Glomerular visceral epithelial cell (primary cell): Measurements from ENCODE around the gene NUP210.

ENCODE experiments used
- DNase-seq: peaks from one replicate; pipeline ENCODE4 v3.0.0-alpha.2; 2016; ENCODE audit errors: extremely low spot score

The NUP210 gene

DNA sequence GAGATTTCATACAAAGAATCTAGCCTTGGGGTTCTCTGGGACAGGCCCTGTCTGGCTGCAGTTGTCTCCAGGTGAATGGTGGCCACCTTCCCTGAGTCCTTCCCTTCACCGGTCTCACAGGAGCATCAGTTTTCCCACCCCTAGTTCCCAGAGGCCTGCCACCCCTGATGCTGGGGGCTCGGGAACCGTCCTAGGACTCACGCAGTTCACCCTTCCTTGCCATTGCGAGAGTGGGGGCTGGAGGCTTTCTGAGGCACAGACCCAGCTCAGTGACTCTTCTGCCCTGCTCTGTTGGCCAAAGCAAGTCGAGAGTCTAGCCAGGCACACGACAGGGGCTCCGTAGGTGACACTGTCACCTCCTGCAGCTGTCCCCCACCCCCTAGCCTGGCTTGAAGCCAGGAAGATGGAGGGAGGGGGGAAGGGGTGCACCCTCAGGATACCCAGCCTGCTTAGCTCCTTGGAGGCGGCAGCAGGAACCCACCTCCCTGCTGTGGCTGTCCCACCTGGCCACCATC lies 130.3 kb downstream of the NUP210 start:
- DNase-seq = no peak

- no peak for DNase-seq
Measured at GRCh38 chr3:13288732-13289718, 131.1 kb downstream of the NUP210 start.

- no peak for DNase-seq
Measured at GRCh38 chr3:13287833-13288232, 132.3 kb downstream of the NUP210 start.

DNA sequence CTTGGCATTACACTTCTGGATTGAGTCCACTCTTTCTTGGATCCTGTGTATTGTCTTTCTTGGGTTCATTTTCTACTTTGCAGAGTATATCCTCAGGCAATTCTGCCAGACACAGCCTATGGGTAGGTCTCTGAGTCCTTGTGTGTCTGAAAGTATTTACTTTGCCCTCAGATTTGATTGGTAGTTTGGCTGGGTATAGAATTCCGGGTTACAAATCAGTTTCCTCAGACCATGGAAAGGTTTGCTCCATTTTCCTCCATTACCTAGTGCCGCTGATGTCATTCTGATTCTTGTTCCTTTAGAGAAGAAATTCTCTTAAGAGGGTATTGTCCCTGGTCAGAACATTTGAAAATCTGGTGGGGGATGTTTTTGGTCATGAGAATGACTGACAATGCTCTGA lies 133.2 kb downstream of the NUP210 start:
- DNase-seq = no peak

DNA sequence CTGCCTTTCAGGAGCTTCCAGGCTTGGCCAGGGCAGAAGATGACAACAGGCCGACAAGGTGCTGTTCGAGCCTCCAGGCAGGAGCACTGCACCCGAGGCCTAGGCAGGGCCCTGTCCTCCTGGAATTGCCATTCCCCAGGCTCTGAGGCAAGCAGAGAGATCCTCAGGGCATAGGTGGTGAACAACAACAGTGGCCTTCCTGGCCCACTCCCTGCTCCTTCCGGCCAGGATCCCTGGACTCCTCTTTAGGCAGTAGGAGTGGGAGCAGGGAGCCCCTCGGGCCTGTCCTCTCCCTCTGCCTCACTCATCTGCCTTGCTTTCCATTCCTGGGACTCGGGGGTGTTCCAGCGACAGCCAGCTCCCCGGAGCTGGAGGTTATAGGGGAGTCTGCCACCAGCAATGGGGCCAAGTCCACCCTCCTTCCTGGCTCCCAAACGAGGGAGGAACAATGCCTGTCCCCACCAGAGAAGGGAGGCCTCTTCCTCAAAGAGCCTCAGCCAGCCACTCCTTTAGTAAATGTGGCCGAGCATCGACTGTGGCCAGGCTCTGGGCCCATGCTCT lies 135.0 kb downstream of the NUP210 start:
- no peak for DNase-seq

- no peak for DNase-seq
Measured at GRCh38 chr3:13283877-13284264, 136.3 kb downstream of the NUP210 start.

- DNase-seq = no peak
Measured at GRCh38 chr3:13282986-13283876, 136.9 kb downstream of the NUP210 start.

- DNase-seq = no peak
Measured at GRCh38 chr3:13282358-13282985, 137.7 kb downstream of the NUP210 start.

DNA sequence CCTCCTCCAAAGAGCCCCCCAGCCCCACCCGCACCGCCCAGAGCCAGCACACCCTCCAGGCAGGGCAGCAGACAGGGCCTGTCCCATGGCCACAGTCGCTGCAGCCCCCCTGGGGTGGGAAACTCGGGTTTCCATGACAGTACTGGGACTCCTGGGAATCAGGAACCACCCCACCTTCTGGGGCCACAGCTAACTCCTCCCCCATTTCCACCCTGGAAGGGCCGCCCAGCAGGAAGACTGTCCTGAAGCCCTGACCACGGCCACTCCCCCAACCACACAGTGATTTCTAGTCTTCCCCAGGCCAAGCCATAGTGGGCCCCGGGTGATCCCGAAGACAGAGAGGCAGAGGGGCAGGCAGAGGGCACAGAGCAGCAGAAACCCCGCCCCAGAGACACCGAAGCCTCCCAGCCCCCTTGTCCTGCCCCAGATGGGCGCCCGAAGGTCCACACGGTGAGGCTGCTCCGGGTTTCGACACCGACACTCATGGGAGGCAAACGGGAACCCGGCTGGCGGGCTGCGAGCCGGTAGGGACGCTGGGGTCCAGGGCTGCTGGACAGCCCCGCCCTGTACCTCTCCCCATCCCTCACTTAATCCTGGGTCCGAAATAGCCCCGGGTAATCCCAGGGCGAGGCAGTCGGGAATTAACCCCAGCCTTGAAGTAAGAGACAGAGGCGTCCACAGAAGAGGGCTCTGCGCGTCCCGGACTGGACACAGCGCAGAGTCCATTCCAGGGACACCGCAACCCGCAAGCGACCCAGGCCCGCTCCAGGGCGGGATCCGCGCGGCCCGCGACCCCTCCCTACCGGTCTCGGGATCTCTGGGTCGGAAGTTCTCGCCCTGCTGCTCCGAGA lies 138.4 kb downstream of the NUP210 start:
- DNase-seq = no peak

- DNase-seq = no peak
Measured at GRCh38 chr3:13280811-13281506, 139.2 kb downstream of the NUP210 start.

- no peak for DNase-seq
Measured at GRCh38 chr3:13280122-13280790, 139.9 kb downstream of the NUP210 start.

- no peak for DNase-seq
Measured at GRCh38 chr3:13279532-13279910, 140.6 kb downstream of the NUP210 start.

GRCh38 chr3:13278783-13279531 lies 141.2 kb downstream of the NUP210 start:
- no peak for DNase-seq

GRCh38 chr3:13277860-13278531 lies 142.1 kb downstream of the NUP210 start:
- no peak for DNase-seq

DNA sequence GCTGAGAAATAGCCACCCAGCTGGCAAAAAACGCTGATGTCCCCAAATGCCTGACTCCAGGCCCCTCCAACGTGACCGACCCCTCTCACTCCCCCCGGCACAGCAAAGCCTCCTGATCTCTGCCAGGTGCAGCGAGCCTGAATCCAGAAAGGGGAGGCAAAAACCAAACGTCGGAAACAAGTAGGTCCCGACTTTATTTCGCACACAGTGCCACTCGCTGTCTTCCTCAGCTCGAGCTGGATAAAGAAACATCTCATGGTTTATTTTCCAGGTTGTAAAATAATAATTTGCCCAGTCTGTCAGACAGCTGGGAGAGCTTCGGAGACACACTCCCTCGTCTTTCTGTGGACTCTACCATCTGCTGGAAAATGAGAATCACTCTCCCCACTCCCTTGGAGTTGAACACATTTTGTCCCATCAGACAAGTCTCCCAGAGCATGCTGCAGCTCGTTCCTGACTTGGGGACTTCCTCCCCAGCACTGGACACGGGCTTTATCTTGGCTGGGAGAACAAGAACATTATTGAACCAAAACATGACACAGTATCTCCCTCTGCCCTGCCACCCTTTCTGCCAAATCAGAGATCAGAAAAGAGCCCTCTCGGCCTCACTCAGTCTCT lies 142.8 kb downstream of the NUP210 start:
- DNase-seq = no peak

- DNase-seq = no peak
Measured at GRCh38 chr3:13276438-13277195, 143.5 kb downstream of the NUP210 start.
